Parietal lobe (tissue), 2 donors: ENCODE results near the gene URAD. TPM values are rescaled to one million over a fixed set of nuclear protein-coding genes. Genes with fewer than 3 reads are reported as not detected.

Experiments
- small RNA-seq: library from RNA; depleted of rRNA; stranded (forward); fragments of <200 nt; gene quantifications from one replicate; pipeline ENCODE3, GENCODE V24; 2014; ENCODE audit warnings: low replicate concordance
- total RNA-seq: library from RNA; depleted of rRNA; stranded (reverse); fragments of >200 nt; gene quantifications from one replicate; pipeline ENCODE4 v1.2.3, GENCODE V29; 2014

URAD gene
- not detected for total RNA-seq

GRCh38 chr13:27988520-27988919 lies at the start of gene URAD:
TSS of gene URAD (minus strand) at chr13:27988693. CDS start at chr13:27988637, 56 bp downstream.

GRCh38 chr13:27969082-27969865 lies 19.2 kb downstream of the URAD start, which contains the start of gene CDX2:
TSS of gene CDX2 (minus strand) at chr13:27969315. CDS start at chr13:27969006, 309 bp downstream.

Small RNA genes within 50 kb of the gene (small RNA-seq; reads per million reads assigned to genes)
- gene ATP5F1EP2: not detected
- 0.09 reads per million for gene RN7SL272P

Other genes with a start within 250 kb of the URAD start
- not detected for gene GSX1, start 196.2 kb downstream of the URAD start, total RNA-seq
- not detected for gene PDX1, start 68.7 kb downstream of the URAD start, total RNA-seq
- gene CDX2, start 19.4 kb downstream of the URAD start, total RNA-seq: not detected
- gene FLT3, start 111.9 kb upstream of the URAD start, total RNA-seq: 1.3 TPM
- 59.5 TPM for gene PAN3, start 149.9 kb upstream of the URAD start, total RNA-seq